ENCODE measurements around the gene ADAMTS7.
"Not testable (repeated sequence)": the region's sequence is repeated elsewhere in the genome, so short reads cannot be mapped to it uniquely, and the experiment has no call there.

The ADAMTS7 gene

GRCh38 chr15:78811124-78811824, at the start of gene ADAMTS7:
Gene ADAMTS7, minus strand, starts transcription at chr15:78811464. Its CDS starts 244 bp downstream, at chr15:78811220.
- peak; percentile 43 to 46 for DNase-seq

GRCh38 chr15:78859971-78860719, 48.9 kb upstream of the ADAMTS7 start:
- DNase-seq = peak; percentile 76 to 79

DNA sequence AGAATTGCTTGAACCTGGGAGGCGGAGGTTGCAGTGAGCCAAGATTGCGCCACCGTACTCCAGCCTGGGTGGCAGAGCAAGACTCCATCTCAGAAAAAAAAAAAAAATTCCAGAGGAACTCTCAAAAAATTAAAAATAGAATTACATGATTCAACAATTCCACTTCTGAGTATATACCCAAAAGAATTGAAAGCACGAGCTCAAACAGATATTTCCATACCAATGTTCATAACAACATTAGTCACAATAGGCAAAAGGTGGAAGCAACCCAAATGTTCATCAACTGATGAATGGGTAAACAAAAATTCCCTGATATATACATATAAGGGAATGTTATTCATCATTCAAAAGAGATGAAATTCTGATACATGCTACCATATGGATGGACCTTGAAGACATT, 44.5 kb upstream of the ADAMTS7 start:
- DNase-seq = no peak

DNA sequence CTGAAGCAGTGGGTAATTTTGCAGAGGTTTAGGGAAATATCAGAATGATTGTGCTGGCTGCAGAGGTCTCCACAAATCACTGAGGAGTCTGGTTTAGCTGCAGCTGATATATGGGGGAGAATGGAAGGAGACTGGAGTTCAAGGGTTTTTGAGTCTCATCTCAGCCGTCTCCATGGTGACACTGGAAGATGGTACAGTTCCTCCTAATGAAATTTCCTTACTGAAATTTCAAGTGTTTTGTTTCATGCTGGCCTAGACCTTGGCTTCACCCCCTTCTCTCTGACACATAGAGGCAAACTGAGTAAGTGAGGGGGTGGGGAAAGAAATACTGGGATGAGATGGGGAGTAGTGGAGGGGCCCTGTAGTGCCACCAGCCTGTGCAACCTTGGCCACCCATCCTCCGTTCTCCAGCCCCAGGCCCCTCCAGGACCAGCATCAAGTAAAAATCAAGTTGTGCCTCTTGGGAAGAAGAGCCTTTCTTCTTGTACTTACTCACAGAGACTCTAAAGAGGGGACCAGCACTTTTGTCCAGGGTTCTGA, 43.6 kb upstream of the ADAMTS7 start:
- no peak for DNase-seq

DNA sequence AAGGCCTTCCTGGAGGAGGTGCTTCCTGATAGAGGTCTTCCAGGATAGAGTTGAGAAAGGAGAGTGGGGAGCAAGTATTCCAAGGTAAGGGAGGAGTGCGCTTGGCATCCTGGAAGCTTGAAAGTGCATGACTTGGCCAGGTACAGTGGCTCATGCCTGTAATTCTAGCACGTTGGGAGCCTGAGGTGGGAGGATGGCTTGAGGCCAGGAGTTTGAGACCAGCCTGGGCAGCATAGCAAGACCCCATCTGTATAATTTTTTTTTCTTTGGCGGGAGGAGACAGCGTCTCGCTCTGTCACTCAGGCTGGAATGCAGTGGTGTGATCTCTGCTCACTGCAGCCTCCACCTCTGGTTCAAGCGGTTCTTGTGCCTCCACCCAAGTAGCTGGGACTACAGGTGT, 42.2 kb upstream of the ADAMTS7 start:
- DNase-seq = no peak

- no peak for DNase-seq
Observed at GRCh38 chr15:78850941-78851755, 39.9 kb upstream of the ADAMTS7 start.

DNA sequence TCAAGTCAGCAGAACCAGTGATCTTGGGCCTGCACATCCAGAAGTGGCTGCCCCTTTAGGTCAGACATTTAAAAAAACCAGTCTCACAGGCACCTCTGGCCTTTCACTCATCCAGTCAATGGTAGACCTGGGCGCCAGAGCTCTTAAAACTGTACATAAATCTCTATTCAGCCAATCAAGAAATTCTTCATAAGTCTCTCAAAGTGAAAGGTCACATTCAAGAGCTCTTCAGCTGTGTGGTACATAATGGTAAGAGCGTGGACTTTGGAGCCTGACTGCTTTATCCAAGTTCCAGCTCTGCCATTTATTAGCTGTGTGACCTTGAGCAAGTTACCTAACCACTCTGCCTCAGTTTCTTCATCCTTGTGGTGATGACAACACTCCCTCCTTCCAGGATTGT, 39.1 kb upstream of the ADAMTS7 start:
- DNase-seq = no peak

- not testable (repeated sequence) for DNase-seq
Observed at GRCh38 chr15:78847387-78847906, 36.2 kb upstream of the ADAMTS7 start.

DNA sequence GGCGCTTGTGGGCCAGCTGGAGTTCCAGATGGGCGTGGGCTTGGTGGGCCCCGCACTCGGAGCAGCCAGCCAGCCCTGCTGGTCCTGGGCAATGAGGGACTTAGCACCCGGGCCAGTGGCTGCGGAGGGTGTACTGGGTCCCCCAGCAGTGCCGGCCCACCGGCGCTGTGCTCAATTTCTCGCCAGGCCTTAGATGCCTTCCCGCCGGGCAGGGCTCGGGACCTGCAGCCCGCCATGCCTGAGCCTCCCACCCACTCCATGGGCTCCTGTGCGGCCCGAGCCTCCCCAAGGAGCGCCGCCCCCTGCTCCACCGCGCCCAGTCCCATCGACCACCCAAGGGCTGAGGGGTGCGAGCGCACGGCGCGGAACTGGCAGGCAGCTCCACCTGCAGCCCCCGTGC, 35.6 kb upstream of the ADAMTS7 start:
- DNase-seq = not testable (repeated sequence)

- DNase-seq = no peak
Observed at GRCh38 chr15:78842519-78842918, 31.3 kb upstream of the ADAMTS7 start.

- no peak for DNase-seq
Observed at GRCh38 chr15:78841891-78842290, 30.6 kb upstream of the ADAMTS7 start.

DNA sequence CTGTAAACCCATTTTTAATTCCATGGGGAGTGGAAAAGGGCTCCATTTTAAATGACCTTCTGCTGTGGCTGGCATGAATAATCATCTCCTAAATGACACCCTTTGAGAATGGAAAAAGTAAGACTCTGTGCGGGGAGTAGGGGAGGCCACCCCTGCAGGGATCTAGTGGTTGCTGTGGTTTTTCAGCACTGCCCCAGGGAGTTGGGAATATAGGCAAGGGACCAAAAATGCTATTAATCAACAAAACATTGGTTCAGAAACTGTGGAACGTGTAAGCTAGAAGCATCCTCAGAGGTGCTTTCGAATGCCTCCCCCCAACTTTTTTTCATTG, 30.1 kb upstream of the ADAMTS7 start:
- no peak for DNase-seq

DNA sequence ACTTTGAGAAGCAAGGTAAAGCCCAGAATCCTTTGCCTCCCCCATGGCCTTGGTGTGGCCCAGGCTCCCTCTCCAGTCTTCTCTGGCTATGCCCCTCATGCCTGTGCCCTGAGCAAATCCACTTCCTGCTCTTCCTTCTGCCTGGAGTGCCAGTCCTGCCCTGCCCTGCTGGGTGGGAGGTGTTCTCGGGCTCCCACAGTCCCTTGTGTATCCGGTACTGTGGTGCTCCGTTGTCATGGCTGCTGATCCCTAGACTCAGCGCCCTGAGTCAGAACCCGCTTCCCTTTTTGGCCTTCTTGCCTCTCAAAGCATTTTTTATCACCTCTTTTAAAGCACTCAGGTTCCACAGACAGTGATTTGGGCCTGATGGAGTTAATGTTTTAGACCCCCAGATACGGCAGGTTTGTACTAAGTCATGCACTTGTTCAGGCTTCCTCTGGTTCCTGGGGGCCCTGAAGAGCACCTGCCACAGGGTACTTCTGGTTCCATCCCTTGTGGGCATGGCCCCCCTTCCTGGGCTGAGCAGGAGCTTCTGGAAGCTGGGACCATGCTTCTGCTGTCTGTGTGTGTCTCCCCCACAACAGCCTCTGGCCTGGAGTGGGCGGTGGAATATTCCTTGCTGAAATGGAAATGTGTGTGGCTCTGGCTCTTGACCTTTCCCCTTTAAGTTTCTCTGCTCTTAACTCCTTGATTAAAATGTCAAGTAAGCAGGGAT, 29.6 kb upstream of the ADAMTS7 start:
- DNase-seq = peak in 1 of 2 donors; percentile 11

GRCh38 chr15:78839151-78839550, 27.9 kb upstream of the ADAMTS7 start:
- DNase-seq = not testable (repeated sequence)

DNA sequence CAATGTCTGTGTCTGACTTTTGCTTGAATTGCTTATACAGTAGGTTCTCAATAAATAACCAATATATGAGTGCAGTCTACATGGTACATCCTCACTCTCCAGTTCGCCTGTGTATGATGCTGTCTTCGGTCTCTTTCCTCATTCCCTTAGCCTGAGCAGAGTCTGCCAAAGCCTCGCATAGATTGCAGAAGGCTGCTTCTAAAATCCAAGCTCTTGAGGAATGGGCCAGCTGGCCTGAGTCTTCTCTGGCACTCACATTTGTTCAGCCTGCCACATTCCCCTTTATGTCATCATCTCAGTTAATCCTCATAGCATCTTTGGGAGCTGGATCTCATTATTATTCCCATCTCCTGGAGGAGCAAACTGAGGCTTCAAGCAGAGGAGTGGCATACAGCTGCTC, 27.2 kb upstream of the ADAMTS7 start:
- no peak for DNase-seq

DNA sequence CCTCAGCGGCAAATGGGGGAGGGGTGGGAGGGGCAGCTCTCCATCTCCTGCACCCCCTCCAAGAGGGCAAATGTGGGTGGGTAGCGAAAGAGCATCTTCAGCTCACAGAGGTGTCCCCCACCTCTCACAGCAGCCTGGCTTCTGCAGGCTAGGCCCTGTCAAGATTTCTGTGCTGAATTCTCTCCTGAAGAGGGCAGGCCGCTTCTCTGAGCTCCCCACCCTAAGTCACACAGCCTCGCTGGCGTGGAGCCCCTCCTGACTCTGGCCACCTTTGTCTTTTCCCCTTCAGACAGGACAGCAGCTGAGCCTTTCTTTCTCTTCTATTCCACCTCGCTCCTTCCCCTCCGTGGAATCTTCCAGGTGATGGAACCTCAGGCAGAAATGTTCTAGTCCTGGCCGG, 26.3 kb upstream of the ADAMTS7 start:
- DNase-seq = no peak

- DNase-seq = no peak
Observed at GRCh38 chr15:78837131-78837530, 25.9 kb upstream of the ADAMTS7 start.

- no peak for DNase-seq
Observed at GRCh38 chr15:78836333-78836732, 25.1 kb upstream of the ADAMTS7 start.

DNA sequence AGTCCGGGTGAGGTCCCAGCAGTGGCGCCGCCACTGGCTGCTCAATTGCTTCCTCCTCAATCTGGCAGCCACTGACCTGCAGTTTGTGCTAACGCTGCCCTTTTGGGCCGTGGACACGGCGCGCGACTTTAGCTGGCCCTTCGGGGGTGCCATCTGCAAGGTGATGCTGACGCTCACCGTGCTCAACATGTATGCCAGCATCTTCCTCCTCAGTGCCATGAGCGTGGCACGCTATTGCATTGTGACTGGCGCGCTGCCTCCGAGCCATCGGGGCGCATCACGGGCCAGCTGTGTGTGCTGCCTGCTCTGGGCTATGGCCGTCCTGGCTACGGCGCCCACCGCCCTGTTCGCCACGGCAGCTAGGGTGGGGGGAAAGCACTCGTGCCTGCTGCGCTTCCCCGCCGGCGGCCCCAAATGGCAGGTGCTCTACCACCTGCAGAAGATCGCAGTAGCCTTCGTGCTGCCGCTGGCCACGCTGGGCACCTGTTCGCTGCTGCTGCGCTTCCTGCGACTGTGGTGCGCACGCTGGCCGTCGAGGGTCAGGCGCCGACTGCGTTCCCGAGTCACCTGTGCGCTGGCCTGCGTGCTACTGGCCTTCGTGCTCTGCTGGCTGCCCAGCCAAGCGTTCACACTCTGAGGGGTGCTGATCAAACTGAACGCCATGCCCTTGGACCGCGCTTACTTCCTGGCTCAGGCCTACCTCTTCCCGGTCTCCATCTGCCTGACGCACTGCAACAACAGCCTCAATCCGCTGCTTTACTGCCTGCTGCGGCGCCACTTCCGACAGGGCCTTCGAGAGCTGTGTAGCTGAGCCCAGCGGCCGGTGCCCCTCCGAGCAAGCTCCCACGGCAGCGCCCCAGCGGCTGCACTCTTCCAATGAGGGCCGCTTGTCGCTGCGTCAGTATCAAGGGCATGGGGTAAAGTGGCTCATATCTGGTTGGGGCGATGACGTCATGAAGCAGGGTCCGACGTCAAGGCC, 20.3 kb upstream of the ADAMTS7 start:
- DNase-seq = no peak

GRCh38 chr15:78830514-78831228, 19.4 kb upstream of the ADAMTS7 start:
- DNase-seq = no peak

GRCh38 chr15:78828920-78829319, 17.7 kb upstream of the ADAMTS7 start:
- DNase-seq = no peak
